GM18505 (cell line): ENCODE measurements around the gene TMEM11.
"Not testable (repeated sequence)": the region's sequence is repeated elsewhere in the genome, so short reads cannot be mapped to it uniquely, and the experiment has no call there.

Source experiments
- ATAC-seq: cut with Tn5 transposase; IDR thresholded peaks from one replicate; pipeline ENCODE4 v1.9.1; 2021; ENCODE audit not compliant: unreplicated experiment
- POLR2A ChIP-seq: IDR thresholded peaks from 4 replicates; pipeline ENCODE4 v1.6.1; 2011; ENCODE audit warnings: borderline replicate concordance; ENCODE audit not compliant: insufficient read depth, insufficient read length; ENCODE audit errors: extremely low read depth

Gene TMEM11

DNA sequence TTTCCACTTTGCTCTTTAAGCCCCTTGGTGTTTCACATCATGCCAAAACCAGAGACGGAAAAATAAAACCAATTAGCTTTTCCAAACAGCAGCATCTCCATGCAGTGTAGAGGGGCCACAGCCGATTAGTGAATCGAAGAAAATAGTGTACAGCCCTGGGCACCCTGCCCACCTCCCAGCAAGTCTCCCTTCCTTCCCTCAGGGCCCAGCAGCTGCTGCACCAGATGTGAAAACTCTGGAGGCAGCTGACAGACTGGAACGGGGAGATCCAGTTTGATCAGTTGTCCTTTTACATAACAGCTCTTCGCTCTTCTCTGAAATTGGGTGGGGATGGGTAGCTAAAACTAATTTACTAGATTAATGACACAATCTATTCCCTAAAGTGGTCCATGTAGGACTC, 19.3 kb downstream of the TMEM11 start:
- TF ChIP-seq POLR2A, result no peak
- ATAC-seq, result no peak

DNA sequence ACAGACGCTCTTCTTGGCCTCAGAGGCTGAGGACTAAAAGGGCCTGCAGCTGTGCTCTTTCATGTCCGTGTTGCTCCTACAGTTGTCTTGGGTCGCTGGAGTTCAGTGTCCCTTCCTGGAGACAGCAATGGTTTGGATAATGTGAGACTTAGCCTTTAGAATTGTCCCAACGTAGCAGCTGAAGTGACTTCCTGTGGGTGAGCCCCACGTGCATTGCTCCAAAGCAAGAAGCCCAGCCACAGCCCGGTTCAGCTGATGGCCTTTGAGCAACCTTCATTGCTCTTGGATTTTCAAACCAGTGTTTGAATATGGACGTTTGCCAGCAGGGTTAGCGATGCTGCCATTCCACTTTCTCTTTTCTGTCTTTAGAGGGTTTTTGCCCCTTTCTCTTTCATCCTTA, 19.7 kb downstream of the TMEM11 start:
- ATAC-seq, result no peak
- TF ChIP-seq POLR2A, result no peak

DNA sequence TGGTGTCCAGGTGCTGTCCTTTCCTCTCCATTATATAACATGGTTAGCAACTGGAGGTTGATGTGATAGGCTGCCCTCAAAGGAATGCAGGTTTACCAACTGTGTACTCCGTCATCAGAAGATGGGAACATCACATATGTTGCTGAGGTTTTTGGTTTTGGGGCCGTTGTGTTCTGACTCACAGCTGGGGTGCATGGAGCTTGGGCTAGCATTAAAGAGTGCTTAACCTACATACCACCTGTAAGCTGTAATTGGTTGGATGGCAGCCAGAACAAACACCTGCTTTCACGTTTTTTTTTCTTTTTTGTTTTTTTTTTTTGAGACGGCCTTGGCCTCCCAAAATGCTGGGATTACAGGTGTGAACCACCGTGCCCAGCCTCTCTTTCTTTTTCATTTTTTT, 20.9 kb downstream of the TMEM11 start:
- no peak for TF ChIP-seq POLR2A

DNA sequence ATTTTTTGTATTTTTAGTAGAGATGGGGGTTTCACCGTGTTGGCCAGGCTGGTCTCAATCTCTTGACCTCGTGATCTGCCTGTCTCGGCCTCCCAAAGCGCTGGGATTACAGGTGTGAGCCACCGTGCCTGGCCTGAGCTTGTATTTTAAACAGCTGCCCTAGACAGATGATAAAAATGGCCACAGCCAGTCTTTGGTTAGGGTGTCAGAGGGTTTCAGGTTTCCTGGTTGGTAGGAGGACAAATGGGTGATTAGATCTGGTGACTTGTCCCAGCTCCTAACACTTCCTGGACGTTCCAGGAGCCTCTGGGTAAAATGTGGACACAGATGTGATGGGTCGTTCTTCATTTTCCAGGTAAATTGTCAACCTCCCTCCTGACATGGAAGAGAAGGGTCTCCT, 21.5 kb downstream of the TMEM11 start:
- ATAC-seq, result not testable (repeated sequence)

More for the DNA sequence above, 20.9 kb downstream of the TMEM11 start:
- ATAC-seq, result no peak

DNA sequence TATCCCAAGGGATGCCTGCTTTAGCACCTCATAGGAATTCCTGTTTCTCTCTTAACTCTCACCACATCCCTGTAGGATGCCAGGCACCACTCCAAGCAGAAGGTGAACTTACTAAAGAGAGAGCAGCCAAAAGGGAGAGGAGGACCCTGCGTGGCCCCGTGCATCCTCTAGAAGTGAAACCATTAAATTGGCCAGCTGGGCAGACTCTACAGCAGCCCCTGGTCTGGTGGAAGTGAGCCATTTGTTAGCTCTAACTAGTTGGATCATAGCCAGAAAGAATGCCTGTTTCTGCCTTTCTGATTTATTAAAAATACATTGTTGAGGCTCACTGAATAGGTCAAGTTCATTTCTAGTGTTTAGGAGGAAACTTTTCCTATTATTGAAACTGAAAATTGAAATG, 22.3 kb downstream of the TMEM11 start:
- TF ChIP-seq POLR2A, result no peak
- ATAC-seq, result no peak

DNA sequence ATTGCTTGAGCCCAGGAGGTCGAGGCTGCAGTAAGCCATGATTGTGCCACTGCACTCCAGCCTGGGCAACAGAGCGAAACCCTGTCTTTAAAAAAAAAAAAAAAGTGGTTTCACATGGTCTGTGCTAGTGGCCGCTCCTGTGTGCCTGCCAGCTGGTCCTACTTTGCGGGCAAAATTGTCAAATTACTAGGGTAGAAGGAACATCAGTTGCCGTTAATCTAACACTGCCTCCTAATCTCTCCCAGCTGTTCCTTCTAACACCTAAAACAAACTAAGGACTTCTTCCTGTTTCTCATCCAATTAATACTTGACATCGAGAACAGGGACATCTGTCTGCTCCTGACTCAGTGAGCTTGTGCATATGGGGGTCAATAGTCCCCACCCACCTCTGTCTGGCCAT, 23.9 kb downstream of the TMEM11 start:
- ATAC-seq, result no peak
- no peak for TF ChIP-seq POLR2A

DNA sequence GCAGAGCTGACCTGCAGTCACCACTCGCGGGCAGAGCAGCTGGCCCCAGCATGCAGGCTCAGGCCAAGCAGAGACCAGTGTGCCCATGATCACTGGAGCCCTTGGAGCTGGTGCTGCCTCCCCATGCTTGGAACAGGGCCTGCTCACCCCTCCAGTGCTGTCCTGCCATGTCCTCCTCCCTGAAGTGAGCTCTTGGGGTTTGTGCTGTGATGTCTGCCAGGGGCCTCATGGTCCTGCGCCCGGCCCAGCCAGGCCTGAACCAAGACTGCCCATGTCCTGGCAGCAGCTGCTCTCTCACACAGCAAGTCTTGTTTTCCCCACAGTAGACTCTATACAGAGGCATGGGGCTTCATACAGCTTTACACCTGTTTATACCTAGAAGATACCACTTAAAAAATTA, 24.6 kb downstream of the TMEM11 start:
- TF ChIP-seq POLR2A, result no peak
- ATAC-seq, result no peak

DNA sequence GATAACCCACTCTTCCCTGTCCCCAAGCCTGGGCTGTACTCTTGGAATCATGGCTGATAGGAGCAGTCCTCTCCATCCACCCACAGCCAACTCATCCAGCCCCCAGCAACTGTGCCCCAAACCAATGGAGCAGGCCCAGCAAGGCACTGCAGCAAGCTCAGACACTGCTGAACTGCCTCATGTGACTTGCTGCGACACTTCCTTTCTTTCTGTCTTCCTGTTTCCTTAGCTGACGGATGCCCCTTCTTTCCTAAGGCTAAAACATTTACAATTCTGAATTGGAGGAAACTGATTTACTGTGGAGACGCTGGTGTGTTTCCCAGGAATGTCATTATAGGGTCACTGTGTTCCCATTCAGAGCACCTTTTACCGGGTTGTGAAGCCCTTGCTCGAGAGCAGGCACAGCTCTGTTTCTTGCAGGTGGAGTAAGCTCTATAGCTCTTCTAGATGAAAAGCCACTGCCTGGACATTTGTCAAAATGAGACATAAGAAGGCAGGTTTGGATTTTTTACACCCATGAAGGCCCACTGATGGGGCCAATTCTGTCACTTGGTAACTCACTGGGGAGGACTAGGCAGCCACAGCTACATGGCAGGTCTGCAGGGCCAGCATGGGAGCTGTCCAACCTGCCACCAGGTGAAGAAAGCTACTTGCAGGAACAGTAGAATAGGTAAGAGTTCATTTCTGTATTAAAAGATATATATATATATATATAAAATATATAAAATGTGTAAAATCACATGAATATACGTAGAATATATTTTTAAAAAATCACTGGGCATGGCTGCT, 27.4 kb downstream of the TMEM11 start:
- no peak for TF ChIP-seq POLR2A
- ATAC-seq, result no peak

DNA sequence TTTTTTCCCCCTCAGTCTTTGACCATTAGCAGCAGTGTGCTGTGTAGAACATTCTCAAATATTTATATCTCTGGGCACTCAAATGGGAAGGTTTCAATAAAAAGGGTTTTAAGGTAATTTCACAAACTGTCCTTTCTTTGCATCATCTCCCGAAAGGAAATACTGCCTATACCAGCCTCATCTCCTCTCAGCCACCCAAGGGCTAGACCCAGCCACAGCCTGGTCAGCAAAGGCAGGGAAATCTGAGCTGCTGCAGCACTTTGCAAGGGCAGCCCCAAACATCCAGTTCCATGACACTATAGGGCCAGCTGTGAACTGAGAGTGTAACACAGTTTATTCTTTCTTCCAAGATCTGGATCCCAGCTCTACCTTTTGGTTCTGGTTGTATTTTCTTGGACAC, 28.9 kb downstream of the TMEM11 start:
- ATAC-seq, result no peak
- no peak for TF ChIP-seq POLR2A

DNA sequence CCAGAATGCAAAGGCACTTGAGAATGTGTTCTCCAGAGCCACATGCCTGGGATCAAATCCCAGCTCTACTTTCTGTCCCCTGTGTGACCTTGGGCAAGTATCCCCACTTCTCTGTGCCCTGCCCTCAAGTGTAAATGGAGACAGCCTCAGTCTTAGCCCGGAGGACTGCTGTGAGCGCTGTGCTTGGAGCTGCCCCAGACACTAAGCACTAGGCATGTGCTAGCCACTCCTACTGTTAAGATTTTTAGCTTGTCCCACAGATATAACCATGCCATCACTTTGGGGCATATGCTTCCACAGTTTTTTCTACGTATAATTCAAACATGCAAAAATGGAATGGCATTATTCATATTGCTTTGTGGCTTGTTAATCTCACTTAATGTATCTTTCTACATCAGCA, 29.4 kb downstream of the TMEM11 start:
- no peak for ATAC-seq
- TF ChIP-seq POLR2A, result no peak

DNA sequence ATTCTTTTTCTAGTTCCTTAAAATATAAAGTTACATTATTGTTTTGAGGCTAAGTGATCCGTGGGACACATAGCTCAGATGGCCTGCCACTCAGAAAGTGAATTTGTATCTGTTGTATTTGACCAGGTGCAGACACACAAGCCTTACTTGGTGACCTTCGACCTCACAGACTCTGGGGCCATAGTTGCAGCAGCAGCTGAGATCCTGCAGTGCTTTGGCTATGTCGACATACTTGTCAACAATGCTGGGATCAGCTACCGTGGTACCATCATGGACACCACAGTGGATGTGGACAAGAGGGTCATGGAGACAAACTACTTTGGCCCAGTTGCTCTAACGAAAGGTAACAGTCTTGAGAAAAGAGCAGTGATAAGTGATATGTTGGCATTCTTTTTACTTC, 30.5 kb downstream of the TMEM11 start:
- TF ChIP-seq POLR2A, result no peak
- ATAC-seq, result no peak

DNA sequence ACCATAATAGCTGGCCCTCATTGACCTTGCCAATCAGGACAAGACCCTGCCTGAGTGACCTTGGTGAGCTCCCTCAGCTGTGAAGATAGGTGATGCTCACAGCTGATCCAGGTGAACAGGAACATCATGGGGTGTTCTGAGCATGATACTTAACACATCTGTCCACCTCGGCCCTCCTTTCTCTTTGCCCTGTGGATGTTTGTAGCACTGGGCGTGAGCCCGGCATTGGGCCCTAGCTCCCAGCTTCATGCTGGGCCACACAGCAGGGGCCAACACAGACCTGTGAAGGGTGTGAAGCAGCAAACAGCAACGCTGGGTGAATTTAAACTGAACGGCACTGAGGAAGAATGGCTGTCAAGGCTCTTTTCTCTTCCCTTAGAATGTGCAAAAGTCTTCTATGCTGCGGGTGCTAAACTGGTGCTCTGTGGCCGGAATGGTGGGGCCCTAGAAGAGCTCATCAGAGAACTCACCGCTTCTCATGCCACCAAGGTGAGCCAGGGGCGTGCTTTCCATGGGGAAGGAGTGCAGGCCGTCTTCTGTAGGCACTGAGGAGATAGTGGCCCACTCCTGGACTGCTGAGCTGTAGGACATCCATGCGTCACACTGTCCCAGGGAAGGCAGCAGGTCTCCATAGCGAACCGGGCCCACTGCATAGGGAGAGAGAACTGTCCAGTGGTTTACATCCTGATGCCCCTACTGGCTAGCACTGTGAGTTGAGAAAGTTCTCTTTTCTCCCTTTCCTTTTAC, 35.9 kb downstream of the TMEM11 start:
- no peak for ATAC-seq
- TF ChIP-seq POLR2A, result no peak

DNA sequence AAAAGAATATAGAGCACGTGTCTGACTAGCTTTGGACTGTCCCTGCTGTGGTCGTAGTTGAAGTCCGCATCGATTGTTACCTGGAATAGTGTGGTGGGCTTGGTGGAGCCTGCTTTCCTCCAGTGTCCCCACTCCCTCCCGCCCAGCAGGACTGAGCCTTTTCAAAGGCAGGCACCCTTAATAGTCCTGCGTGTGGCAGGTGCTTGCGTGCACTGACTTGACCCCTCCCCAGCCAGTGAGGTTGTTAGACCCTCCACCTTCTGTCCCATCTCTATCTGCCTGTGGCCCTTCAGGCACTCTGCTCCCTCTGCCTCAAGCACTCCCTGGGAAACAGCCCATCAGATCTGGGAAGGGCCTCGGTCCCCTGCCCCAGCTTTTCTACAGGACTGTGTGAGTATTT, 36.6 kb downstream of the TMEM11 start:
- TF ChIP-seq POLR2A, result no peak
- no peak for ATAC-seq

DNA sequence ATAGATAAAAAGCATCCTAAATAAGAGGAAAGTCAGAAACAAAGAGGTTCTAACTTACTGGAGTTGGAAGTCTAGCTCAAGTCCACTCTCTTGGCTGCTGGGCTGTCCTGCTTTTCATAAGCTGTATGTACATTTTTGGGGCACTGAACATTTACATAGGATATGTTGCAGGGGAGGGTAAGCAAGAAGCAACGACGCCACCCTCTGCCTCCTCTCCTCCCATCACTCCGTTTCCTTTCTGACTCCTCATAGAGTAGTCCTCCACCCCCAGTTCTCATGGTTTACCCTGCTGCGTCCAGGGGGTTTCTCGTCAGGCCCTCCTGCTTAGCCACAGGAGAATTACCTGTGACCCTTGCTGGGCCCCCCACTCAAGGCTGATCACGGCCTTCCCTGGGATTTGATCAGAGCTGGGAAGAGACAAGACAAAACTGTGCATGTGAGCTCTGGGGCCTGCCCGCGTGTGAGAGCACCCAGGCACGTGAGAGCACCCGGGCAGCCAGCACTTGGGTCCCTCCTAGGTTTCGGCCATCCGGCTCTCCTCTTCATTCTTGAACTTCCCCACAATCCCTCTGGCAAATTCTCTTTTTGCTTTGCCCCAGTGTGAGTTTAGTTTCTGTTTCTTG, 37.1 kb downstream of the TMEM11 start:
- ATAC-seq, result no peak
- TF ChIP-seq POLR2A, result no peak
